Ramos (cell line): ENCODE data around the gene MFSD1.

Source experiments
- in situ Hi-C: fragments of 300-500 bp; cut with MboI; formaldehyde crosslinking; loops from one replicate; pipeline ENCODE4 v1.14.3; 2022; ENCODE audit warnings: low sequenced_read_pairs; ENCODE audit not compliant: unreplicated experiment

MFSD1 gene

GRCh38 chr3:158775426-158776410 lies 26.1 kb upstream of the MFSD1 start:
- in situ Hi-C loops, result no loop called here

- in situ Hi-C loops, result no loop called here
Measured at GRCh38 chr3:158776531-158776930, 25.3 kb upstream of the MFSD1 start.

- in situ Hi-C loops, result no loop called here
Measured at GRCh38 chr3:158777161-158777873, 24.5 kb upstream of the MFSD1 start.

GRCh38 chr3:158780766-158781165 lies 21.1 kb upstream of the MFSD1 start:
- in situ Hi-C loops, result no loop called here

- in situ Hi-C loops, result no loop called here
Measured at GRCh38 chr3:158781191-158781590, 20.7 kb upstream of the MFSD1 start.

- in situ Hi-C loops, result no loop called here
Measured at GRCh38 chr3:158781849-158782248, 20.0 kb upstream of the MFSD1 start.

- in situ Hi-C loops, result no loop called here
Measured at GRCh38 chr3:158782283-158782989, 19.4 kb upstream of the MFSD1 start.

GRCh38 chr3:158783051-158783450 lies 18.8 kb upstream of the MFSD1 start:
- in situ Hi-C loops, result no loop called here

- in situ Hi-C loops, result no loop called here
Measured at GRCh38 chr3:158785972-158786371, 15.9 kb upstream of the MFSD1 start.

GRCh38 chr3:158788446-158788845 lies 13.4 kb upstream of the MFSD1 start:
- in situ Hi-C loops, result no loop called here

- in situ Hi-C loops, result no loop called here
Measured at GRCh38 chr3:158789592-158789991, 12.3 kb upstream of the MFSD1 start.

- in situ Hi-C loops, result loop anchor here (5.0 kb wide), 1 partner anchor 64 kb away; no protein-coding TSS in a partner anchor
Measured at GRCh38 chr3:158790901-158791589, 10.8 kb upstream of the MFSD1 start.

- in situ Hi-C loops, result loop anchor here (5.0 kb wide), 1 partner anchor 64 kb away; no protein-coding TSS in a partner anchor
Measured at GRCh38 chr3:158791590-158791920, 10.3 kb upstream of the MFSD1 start.

GRCh38 chr3:158792709-158793108 lies 9.1 kb upstream of the MFSD1 start:
- in situ Hi-C loops, result loop anchor here (5.0 kb wide), 1 partner anchor 65 kb away; no protein-coding TSS in a partner anchor

GRCh38 chr3:158794206-158794605 lies 7.6 kb upstream of the MFSD1 start:
- in situ Hi-C loops, result loop anchor here (5.0 kb wide), 1 partner anchor 67 kb away; no protein-coding TSS in a partner anchor

- in situ Hi-C loops, result loop anchor here (5.0 kb wide), 1 partner anchor 68 kb away; no protein-coding TSS in a partner anchor
Measured at GRCh38 chr3:158794936-158795518, 6.8 kb upstream of the MFSD1 start.

- in situ Hi-C loops, result no loop called here
Measured at GRCh38 chr3:158801201-158801600, 653 bp upstream of the MFSD1 start.

- in situ Hi-C loops, result no loop called here
Measured at GRCh38 chr3:158802409-158803268, 785 bp downstream of the MFSD1 start.

GRCh38 chr3:158804441-158804840 lies 2.6 kb downstream of the MFSD1 start:
- in situ Hi-C loops, result no loop called here
